Urothelium cell line (cell line): Measurements from ENCODE around the gene HTRA2.
A peak's percentile ranks its signal among the peaks of the same experiment; 100 is the strongest.

Source experiments
- DNase-seq: peaks from one replicate; pipeline ENCODE4 v3.0.0; 2011; ENCODE audit warnings: low spot score, mixed read lengths
- FAIRE-seq: peaks from 2 replicates; lab custom pipeline; 2011; peaks lifted over from hg19 to GRCh38; lab: Jason Lieb, UNC

Gene HTRA2

DNA sequence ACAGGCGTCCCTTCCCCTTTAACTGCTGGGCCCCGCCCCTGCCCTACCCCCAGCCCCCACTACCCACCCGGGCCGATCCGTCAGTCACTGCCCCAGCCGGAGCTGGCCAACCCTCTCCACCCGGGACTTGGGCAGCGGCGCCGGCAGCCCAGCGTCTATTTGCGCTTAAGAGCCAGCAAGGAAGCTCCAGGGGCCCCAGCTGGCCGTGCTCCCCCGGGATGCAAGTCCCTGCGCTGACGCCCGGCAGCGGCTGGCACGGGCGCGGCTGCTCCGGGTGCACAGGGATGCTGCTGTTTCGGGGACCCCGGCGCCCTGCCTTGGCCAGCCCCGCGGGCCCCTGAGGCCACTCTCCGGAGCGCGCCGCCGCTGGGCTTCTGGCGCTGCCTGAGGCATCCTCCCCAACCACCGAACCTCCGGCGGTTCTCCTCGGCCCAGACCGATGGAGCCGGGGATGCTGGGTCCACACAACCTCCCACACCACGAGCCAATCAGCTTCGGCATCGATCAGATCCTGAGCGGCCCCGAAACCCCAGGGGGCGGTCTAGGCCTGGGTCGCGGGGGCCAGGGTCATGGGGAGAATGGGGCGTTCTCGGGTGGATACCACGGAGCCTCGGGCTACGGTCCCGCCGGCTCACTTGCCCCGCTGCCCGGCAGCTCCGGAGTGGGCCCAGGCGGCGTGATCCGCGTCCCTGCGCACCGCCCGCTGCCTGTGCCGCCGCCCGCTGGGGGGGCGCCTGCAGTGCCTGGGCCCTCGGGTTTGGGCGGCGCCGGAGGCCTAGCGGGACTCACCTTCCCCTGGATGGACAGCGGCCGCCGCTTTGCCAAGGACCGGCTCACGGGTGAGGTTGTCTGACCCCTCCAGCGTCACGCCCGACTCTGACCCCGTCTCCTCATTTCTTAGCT lies 15.1 kb upstream of the HTRA2 start, which contains the start of gene TLX2:
Gene TLX2, plus strand, starts transcription at position 83 of the 903 bp plus-strand sequence. Its CDS starts 357 bp downstream, at position 440.
- DNase-seq: no peak
- FAIRE-seq: peak; percentile 62

DNA sequence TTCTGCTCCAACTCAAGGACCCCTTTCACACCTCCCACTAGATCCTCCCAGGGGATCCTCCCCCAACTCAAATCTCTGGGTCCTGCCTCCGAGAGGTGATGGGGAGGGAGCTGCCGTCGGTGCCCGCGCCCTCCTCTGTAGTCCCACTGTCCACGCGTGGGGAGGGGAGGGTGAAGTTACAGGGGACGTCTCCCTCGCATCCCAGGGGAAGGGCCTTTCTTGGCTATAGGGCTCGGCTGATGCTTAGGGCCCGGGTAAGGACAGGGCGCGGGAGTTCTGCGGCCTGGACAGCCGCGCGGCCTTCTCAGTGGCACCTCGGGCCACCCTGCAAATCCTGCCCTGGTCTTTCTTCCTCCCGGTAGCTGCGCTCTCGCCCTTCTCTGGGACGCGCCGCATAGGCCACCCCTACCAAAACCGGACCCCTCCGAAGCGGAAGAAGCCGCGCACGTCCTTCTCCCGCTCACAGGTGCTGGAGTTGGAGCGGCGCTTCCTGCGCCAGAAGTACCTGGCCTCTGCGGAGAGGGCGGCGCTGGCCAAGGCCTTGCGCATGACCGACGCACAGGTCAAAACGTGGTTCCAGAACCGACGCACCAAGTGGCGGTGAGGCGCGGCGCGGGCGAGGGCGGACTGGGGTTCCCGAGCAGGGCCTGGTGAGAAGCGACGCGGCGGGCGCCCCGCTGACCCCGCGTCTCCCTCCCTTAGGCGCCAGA lies 14.3 kb upstream of the HTRA2 start:
- DNase-seq: no peak
- FAIRE-seq: no peak

DNA sequence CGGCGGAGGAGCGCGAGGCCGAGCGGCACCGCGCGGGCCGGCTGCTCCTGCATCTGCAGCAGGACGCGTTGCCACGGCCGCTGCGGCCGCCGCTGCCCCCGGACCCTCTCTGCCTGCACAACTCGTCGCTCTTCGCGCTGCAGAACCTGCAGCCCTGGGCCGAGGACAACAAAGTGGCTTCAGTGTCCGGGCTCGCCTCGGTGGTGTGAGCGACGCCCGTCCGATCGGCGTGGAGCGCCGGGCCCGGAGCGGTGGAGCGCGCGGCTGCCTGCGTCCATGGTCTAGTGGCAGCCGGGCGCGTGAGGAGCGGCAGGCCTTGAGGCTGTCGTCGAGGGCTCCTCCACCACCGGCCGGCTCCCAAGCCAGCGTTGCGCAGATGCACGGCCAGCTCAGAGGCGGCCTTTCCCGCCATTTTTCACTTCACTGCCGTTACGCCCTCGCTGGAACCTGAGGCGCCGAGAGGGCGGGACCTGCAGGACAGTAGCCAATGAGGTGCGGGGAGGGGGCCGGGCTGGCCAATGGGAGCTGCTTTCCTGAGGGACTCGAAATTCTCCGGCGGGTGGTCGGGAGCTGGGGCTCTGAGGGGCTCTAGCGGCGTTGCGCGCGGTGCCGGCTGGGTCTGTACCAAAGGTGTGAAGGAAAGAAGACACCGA lies 13.6 kb upstream of the HTRA2 start:
- no peak for DNase-seq
- FAIRE-seq: no peak

DNA sequence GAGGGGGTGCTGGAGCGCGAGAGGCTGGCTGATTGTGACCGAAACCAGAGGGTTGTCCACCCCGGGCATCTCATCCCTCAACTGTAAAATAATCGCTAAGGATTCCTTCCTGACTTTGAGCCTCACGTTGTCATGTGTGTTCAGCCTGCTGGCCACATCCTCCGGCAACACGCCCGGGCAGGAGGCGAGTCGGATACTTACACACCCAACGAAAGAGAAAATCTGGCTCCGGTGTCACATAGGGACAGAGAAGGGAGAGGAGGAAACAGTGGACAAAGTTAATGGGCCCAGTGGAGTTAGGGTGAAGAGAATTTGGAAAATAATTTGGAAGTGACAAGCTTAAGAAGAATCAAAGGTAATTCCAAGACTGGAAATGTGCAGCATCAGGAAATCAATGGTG lies 13.1 kb upstream of the HTRA2 start:
- FAIRE-seq: no peak

DNA sequence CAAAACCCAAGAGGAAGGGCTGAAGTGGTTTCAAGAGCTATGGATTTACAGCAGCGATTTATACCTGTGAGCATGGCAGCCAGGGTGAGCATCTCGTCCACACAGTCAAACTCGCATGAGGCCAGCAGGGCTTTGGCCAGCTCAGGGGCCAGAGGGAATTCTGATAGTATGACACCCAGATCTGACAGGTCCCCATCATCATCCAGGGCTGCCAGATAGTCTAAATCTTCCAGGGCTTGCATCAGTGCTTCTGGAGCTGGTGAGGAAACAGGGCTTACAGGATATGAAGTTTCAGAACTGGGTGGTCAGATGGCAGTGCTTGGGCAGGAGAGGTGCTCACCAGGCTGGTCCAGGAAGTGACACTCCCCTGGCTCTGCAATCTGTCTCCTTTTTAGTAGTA lies 7.2 kb upstream of the HTRA2 start:
- DNase-seq: no peak
- no peak for FAIRE-seq

More for the DNA sequence above, 13.1 kb upstream of the HTRA2 start:
- DNase-seq: no peak

DNA sequence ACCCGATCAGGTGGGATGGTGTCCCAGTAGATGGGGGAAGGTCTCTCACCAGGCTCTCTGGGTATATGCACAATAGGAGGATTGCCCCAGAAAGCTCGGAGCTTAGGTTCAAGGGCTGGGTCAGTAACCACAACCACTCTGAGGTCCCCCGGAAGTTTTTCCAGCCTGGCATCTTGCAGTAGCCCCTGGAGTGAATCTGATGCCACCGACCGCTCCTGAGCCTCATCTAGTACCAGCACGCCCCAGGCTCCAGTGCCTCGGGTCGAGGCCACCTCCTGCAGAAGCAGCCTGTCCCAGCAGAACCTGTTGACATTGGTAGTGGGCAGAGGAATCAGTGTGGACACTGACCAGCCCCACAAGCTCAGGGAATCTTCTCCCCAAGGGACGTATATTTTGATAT lies 5.7 kb upstream of the HTRA2 start:
- DNase-seq: no peak
- no peak for FAIRE-seq

DNA sequence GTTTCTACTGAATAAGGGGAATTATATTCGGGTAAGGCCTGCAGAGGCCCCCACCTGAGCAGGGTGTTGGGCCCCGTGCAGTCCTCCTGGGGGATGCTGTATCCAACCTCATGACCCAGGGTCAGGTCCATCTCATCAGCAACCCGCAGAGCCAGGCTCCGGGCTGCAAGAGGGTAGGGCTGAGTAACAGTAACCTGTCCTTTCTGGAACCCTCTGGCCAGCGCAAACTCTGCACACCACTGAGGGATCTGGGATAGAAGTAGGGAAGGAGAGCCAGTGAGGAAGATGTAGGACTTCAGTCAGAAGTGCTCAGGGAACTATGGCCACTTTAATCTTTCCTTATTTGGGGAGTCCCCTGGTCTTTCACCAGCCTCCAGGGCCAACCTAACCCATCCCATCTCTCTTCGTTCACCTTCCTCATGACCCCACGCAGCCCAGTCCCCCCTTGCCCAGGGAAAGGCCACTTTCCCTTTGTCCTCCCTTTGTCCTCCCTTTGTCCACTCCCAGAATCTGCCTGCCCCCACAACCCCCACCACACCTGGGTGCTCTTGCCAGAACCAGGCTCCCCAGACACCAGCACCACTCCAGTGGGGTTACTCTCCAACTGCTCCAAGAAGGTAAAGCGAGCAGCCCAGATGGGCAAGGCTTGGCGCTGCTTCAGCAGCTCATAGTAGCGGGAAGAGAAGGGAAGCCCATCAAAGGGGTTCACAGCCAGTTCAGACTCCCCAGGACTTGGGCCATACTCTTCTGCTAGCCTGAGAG lies 4.6 kb upstream of the HTRA2 start:
- FAIRE-seq: no peak
- no peak for DNase-seq

DNA sequence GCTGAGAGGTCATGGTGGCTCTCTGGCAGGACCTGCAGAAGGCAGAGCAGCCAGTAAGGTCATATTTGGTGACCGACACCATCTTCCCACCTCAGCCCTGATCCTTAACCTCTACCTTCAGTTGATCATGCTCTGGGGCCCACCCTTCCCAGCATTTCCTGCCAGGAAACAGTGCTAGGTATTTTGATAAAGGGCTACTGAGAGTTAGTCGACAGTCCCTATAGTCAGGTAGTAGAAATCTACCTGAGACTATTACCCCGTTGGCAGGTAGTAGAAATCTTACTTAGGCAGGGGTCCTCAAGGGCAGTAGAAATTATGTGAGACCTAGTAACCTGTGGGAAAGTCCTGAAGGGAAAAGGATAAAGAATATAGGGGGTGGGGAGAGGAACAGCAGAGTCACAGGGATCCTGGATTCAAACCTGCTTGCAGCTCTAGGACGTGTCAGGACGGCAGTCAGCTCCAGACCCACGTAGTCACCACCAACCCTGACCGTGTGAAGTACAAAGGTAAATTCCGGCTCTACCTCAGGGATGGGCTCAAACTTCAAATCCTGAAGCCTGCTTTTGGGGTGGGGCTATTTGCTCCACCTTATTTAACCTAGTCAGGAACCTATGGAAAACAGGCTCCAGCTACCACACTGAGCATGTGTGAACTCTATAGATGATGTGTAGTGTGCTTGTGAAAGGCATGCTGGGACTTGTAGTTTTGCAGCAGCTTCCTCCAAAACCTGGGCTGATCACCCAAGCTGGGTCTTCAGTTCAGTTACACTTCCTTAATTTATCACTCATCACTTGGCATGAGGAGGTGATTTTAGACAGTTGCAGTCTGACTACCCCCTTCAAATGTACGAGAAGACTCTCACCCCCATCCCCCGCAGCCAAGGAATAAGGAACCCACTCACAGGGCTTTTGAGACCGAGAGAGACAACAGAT lies 3.8 kb upstream of the HTRA2 start, which contains the start of gene DQX1:
Gene DQX1, minus strand, starts transcription at position 515 of the 932 bp plus-strand sequence. Its CDS starts 502 bp downstream, at position 13.
- no peak for FAIRE-seq

DNA sequence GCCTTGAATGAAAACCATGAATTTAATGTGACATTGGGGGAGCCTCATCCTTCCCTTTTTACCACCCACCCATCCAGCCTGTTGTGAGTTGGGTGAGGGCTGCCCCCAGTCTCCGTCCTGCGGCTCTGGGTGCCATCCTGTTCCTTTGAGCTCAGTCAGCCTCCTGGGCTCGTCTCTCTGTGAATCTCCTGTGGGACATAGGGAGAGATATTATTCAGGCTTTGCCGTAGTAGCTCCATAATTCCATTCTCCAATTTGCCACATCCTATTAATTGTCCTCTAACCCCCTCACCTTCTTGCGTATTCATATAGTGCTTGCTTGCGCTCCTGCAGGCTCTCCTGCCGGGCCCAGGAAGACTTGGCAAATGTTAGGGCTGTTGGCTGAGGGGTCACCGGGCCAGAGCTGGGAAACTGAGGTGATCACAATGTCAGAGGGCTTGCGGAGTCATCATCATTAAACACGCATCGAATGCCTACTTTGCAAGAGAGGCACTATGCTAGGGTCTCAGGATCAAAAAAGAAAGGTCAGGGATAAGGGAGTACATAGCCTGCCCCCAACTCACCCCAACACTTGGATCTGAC lies 3.0 kb upstream of the HTRA2 start:
- no peak for DNase-seq
- no peak for FAIRE-seq

More for the DNA sequence above, 3.8 kb upstream of the HTRA2 start, which contains the start of gene DQX1:
- DNase-seq: no peak

DNA sequence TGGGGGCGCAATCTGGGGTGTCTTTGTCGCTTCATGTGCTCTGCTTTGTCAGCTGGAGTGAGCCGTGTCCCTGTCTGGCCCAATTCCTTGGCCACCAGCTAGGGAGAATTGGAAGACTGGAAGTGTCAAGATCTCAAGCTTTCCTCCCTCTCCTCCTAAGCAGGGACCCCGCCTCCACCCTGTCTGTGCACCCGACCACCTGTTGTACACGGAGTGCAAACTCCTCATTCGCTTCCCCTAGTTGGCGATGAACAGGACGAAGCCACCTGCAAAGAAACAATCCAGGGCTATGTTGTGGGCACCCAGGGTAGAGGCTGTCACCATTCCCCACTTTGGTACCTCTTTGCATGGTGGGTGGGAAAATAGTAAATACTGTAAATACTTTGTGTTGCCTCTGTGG lies 2.0 kb upstream of the HTRA2 start:
- FAIRE-seq (no peak), DNase-seq (no peak)

DNA sequence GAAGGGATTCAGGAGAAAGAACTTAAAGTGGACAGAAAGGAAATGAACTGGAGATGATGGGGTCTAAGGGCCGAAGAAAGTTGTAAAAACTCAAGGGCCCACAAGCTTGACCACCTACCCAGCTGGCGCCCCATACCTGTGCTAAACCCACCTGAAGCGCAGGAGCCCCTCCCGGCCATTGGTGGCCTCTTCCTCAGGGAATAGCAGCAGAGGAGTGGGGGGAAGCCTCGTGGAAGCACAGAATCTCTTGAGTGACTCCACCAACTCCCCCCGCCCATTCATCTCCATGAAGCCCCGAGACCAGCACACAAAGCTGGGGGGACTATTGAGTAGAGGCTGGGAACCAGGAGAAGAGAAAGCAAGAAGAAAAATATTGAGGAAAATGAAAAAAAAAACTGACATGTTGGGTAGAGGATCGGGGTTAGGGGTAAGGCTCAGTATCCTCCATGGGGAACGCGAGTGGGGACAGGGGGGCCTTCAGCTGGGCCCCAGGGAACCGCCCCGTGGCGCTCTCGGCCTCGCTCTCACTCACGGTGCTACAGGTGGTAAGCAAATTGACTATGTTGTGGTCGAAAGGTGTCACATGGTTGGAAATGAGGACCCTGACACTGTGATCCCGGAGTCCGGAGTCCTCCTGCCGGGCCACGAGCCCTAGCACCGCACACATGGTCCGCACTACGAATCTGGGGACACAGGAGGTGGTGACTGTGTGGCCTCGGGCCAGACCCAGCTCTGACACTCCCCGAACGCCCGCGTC lies 955 bp upstream of the HTRA2 start:
- FAIRE-seq (no peak), DNase-seq (peak; percentile 30)

DNA sequence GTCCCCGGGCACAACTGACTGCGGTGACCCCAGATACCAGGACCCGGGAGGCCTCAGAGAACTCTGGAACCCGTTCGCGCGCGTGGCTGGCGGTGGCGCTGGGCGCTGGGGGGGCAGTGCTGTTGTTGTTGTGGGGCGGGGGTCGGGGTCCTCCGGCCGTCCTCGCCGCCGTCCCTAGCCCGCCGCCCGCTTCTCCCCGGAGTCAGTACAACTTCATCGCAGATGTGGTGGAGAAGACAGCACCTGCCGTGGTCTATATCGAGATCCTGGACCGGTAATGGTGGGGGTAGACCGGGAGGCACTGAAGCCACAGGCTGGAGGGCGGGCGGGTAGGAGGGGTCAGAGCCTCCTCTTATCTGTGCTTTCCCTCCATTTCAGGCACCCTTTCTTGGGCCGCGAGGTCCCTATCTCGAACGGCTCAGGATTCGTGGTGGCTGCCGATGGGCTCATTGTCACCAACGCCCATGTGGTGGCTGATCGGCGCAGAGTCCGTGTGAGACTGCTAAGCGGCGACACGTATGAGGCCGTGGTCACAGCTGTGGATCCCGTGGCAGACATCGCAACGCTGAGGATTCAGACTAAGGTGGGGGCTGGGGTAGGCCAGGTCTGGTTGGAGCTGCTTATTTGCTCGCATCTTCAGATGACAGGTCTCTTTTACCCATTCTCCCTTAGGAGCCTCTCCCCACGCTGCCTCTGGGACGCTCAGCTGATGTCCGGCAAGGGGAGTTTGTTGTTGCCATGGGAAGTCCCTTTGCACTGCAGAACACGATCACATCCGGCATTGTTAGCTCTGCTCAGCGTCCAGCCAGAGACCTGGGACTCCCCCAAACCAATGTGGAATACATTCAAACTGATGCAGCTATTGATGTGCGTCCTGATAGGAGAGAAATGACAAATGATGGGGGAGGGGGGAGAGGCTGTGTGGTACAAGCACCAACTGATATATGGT lies 780 bp downstream of the HTRA2 start:
- FAIRE-seq: no peak
- peak; percentile 59 for DNase-seq

DNA sequence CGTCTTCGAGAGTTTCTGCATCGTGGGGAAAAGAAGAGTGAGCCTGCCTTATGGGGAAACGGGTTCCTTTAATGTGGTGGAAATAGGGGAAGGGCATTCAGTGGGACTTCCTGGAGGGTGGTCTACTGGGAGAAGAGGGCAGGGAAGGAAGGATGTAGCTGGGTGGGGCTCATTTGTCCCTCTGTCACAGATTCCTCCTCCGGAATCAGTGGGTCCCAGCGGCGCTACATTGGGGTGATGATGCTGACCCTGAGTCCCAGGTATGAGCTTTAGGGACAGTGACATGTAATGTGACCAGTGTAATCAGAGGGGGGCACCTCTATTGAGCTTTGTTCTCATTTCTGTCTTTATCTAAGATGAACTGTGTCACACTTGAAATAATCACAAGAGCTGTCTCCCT lies 1.9 kb downstream of the HTRA2 start:
- DNase-seq (no peak), FAIRE-seq (no peak)

DNA sequence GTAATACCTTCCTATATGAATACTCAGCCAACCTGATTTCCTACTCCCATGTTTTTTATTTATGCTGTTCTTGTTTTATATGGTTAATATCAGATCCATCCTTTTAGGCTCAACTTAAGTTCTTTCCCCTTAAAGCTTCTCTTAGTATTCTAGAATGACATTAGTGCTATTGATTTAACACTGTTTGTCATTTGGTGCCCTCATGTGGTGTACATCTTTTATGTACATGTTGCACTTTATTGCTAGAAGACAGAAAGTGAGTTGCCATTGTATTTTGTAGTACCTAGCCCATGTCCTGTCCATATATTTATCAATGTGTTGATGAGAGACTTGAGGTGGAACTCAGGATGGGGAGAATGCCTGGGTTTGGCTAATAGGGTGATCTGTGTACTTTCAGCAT lies 2.5 kb downstream of the HTRA2 start:
- no peak for FAIRE-seq

DNA sequence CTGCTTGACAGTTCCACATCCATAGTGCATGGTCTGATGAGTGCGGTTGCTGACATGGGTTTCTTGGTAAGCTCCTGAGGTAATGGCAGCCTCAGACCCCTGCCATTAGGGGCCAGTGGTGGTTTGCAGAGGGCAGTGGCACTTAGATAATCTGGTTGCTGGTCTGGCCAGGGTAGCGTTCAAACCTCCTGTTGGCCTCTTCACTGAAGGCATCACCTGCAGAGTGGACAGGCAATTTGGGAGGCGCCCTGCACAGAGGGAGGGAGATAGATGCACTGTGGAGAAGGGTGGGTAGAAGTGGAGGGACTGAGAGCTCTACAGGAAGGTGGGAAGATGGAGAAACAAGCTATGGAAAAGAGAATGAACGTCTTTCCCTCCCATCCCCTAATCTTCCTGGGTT lies 3.7 kb downstream of the HTRA2 start:
- FAIRE-seq: no peak
- DNase-seq: no peak

More for the DNA sequence above, 2.5 kb downstream of the HTRA2 start:
- DNase-seq: no peak

DNA sequence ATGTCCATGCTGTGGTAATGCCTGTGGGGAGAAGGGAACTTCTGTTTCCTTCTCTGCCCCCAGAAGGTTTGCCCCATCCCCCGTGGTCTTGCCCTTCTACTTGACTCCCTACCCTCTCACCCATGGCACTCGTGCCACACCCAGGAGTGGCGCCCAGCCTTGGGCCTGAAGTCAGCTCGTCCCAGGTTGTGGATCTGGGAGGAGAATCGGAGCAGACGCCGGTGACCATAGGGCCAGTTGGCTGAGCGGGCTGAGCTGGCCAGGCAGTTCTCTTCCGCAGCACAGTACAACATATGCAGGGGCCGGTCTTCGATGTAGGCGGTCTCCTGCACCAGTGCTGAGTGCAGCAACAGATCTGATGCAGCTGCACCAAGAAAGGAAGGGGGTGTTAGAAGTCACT lies 4.7 kb downstream of the HTRA2 start:
- FAIRE-seq (no peak), DNase-seq (no peak)

DNA sequence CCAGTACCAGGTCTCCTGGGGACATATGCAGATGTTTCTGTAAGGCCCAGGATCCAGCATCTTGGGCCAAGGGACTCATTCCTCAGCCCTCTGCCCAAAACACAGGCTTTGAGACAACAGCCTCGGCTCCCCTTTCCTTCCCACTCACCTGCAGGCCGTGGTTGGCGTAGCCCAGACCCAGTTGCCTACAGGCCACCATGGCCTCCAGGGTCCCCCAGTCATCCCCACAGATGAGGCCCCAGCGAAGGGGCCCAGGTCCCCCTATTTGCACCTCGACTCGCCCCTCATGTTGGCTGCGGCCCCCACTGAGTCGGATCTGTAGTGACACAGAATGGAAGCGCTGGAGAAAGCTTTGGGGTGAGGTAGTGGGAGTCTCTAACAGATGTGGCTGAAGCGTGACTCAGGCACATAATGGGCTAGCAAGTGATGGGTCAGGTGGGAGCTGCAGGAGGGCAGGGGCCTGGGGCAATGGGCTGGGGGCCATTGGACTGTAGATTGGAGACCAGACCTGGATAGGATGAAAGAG lies 5.8 kb downstream of the HTRA2 start:
- FAIRE-seq: no peak
- DNase-seq: no peak
